Forelimb muscle (tissue), 1 donor: ENCODE data around the gene COG1. TPM values are rescaled to one million over a fixed set of nuclear protein-coding genes. Genes with fewer than 3 reads are reported as not detected.

ENCODE experiments used
- DNase-seq: peaks from one replicate; pipeline ENCODE4 v3.0.0-alpha.2; 2013; ENCODE audit warnings: low read depth
- polyA plus RNA-seq: library from polyadenylated mRNA; unstranded; fragments of 120-200 nt; gene quantifications from one replicate; pipeline ENCODE4 v1.2.1, GENCODE V29; 2013; ENCODE audit not compliant: insufficient read length

Gene COG1
- polyA plus RNA-seq, 1 donor, result 32.9 TPM

DNA sequence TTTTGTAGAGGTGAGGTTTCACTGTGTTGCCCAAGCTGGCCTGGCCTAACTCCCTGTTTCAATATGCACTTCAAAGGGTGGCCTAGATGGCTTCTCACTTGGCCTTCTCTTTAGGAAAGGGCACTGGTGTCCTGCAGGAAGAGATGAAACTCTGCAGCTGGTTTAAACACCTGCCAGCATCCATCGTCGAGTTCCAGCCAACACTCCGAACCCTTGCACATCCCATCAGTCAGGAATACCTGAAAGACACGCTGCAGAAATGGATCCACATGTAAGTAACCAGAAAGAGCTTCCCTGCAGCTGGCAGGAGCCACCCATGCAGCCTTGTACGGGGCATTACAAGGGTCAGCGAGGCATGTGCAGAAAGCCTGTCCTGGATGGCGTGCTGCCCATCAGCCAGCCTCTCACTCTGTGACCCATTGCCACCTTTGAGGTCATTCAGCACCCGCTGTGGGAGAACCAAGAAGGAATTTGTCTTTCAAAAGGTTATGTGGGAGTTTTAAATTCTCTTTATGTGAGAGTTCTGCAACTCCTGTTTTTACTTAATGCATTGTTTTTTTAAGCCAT lies 7.0 kb downstream of the COG1 start:
- DNase-seq, result no peak

DNA sequence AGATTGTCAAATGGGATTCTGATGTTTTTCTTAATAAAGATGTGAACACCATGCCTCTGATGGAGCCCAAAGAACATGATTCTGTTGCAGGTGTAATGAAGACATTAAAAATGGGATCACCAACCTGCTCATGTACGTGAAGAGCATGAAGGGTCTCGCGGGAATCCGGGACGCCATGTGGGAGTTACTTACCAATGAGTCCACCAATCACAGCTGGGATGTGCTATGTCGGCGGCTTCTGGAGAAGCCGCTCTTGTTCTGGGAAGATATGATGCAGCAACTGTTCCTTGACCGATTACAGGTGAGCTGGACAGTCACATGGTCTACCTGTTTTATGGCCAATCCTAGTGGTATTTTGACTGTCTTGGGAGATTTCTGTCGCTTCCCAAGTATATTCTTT lies 7.6 kb downstream of the COG1 start:
- DNase-seq, result no peak

DNA sequence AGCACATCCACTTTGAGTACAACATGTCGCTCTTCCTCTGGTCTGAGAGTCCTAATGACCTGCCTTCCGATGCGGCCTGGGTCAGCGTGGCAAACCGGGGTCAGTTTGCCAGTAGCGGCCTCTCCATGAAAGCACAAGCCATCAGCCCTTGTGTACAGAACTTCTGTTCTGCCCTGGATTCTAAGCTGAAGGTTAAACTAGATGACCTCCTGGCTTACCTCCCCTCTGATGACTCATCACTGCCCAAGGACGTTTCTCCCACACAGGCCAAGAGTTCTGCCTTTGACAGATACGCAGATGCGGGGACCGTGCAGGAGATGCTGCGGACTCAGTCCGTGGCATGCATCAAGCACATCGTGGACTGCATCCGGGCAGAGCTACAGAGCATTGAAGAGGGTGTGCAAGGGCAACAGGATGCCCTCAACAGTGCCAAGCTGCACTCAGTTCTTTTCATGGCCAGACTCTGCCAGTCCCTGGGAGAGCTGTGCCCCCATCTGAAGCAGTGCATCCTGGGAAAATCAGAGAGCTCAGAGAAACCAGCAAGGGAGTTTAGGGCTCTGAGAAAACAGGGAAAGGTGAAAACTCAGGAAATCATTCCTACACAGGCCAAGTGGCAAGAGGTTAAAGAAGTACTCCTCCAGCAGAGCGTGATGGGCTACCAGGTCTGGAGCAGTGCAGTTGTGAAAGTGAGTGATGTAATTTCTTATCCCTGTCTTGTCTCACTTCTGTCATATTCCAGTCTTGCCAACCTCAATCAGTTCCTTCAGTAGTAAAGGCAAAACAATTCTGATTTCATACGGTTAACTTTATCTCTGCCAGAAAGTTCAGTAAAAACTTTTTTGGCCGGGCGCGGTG lies 8.6 kb downstream of the COG1 start:
- DNase-seq, result no peak

DNA sequence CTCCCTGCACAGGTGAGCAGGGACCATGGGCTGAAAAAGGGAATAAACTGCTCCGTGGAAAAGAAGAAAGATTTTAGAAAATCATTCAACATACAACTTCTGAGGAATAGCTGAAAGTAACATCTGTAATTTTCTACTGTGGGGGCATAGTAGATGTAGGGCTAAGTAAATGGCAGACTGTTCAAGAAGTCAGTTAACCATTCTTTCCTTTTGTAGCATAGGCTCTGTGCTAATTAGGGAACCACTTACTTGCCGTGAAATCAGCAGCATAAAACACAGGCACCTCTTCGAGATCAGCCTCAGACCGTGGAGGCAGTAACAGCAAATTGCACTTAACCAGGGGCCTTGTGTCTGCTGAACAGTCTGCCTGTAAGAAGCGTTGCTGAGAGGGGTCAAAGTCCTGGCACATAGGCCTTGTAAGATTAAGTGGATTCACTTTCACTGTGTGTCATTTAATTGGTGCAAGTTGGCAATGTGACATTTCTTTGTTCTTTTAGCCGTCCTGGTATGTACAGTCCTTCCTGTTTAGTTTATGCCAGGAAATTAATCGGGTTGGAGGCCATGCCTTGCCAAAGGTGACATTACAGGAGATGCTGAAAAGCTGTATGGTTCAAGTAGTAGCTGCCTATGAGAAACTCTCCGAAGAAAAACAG lies 10.4 kb downstream of the COG1 start:
- no peak for DNase-seq

DNA sequence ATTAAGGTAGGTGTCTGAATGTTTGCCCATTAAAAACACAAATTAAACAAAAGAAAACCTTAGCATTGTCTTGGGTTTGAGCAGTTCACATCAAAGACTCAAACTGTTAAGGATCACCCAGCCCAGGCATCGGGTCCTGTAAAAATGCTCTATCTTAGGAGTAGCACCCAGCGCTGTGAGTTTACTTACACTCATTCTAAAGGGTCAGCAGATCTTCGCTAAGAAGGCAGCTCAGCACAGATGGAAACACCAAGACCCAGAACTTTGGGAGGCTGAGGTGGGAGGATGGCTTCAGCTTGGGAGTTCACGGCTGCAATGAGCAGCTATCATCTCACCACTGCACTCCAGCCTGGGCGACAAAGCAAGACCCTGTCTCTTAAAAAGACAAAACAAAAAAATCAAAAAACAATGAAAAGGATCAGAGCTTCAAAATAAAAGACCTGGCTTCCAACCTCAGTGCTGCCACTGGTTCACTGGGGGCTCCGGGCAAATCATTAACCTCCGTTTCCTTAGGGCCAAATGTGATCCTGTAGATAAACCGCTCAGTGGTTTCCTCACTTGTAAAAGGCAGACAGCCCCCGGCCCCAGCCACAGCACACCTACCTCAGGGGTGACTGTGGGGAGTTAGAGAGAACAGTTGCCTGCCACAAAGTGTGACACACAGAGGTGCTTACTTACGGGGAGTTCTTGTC lies 11.1 kb downstream of the COG1 start:
- DNase-seq, result no peak

DNA sequence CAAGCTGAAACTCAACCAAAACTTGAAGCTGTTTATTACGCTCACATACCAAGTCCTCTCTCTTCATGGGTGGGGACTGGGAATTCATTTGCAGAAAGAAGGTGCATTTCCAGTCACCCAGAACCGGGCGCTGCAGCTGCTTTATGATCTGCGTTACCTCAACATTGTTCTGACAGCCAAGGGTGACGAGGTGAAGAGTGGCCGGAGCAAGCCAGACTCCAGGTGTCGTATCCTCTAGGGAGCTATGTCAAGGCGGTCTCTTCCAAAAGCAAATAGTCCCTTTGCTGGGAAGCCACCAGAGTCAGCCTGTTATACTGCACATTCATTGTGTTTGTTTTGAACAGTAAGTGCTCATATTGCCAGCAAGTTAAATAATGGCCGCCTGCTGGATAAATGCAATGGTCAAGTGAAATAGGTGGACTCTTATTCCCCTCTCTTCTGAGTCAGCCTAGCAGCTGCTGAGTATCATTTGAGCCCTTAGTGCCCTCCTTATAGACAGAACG lies 12.7 kb downstream of the COG1 start:
- no peak for DNase-seq

DNA sequence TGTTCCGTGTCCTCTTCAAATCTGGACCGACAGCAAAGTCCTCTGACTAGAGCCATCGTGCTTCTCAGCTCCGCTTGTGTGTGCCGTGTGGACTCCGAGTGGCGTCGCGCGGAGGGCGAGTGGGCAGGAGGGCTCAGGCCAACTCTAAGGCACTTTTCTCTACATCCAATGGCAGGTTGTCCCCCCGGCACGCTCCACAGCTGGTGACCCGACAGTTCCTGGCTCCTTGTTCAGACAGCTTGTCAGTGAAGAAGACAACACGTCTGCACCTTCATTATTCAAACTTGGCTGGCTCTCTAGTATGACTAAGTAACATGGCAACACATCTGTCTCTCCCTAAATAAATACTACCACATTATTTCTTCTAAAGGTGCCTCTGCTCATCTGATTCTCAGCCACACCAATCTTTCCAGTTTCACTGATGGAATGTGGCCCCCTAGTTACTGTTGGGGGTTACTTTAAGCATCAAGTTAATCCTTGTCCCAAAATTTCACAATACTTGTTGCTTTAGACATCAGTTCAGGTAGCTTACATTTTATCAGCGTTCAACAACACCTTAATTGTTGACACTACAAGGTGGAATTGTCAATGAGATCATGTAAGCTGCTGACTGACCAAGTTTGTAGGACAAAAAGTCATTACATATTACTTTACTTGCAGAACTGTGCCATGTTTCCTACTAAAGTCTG lies 15.4 kb downstream of the COG1 start:
- no peak for DNase-seq

DNA sequence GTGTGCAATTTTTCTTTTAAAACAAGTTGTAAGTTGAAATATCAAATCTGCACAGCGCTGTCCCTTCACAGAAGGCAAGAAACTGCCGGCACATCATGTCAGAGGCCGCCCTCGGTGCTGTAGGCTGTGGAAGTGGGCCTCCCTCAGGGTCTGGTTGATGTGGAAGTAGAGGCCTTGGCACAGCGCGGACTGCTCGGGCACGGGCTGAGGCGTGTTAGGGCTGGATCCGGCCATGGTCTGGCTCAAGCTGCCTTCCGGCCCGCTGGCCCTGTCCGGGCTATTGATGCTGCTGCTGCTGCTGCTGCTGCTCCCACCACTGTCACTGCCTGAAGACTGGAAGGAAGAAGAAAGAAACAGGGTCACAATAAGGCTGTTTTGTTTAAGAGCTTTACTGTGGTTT lies 16.6 kb downstream of the COG1 start:
- DNase-seq, result no peak

DNA sequence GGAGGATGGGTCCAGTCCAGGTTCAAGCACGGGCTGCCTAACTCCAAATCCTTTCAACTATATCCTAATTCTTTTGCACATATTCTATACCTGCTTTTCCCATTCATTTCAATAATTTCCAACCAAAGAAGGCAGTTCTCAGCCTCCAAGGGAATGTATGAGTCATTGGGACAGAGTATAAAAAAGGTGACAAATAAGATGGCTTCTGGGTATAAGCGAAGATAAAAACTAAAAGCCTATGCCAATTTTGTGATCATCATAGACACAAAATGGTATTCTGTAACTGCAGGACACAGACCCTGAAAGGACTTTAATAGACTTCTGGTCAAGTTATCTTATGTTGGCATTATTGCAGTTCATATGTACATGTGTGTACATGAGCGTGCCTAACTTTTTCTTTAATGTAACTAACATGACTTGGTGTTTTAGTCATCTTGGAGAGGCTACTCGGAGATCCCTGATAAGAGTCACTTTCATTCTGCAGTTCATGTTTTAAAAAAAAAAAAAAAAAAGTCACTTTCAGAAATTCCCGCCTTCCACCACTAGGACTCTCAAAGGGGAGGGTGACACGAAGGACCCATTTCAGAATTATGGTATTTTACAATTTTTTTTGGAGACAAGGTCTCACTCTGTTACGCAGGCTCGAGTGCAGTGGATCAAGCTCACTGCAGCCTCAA lies 17.3 kb downstream of the COG1 start:
- DNase-seq, result no peak

DNA sequence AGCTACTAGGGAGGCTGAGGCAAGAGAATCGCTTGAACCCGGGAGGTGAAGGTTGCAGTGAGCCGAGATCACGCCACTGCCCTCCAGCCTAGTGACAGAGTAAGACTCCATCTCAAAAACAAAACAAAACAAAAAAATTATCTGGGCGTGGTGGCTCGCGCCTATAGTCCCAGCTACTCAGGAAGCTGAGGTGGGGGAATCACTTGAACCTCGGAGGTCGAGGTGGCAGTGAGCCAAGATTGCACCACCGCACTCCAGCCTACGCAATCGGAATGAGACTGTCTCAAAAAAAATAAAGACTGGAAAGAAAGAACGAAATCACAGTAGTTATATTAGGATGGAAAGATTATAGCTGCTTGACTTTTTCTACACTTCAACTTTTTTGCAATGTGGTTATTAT lies 18.9 kb downstream of the COG1 start:
- DNase-seq, result no peak

DNA sequence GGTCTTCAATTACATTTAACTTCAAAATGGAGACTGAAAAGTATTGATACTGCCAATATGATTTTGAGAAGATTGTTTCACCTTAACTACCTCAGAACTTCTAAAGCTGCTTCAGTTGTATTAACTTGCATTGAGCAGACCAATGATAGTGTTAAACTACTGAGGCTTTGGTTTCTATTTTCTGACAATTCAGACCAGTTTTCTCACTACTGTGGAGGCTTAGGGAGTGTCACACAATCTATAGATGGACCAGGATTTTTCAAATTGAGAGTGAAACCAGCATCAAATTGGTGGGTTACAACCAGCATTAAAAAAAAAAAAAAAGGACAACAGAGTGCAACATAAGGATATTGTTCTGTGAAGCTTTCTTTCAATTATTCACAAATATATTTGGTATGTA lies 21.2 kb downstream of the COG1 start:
- DNase-seq, result no peak

DNA sequence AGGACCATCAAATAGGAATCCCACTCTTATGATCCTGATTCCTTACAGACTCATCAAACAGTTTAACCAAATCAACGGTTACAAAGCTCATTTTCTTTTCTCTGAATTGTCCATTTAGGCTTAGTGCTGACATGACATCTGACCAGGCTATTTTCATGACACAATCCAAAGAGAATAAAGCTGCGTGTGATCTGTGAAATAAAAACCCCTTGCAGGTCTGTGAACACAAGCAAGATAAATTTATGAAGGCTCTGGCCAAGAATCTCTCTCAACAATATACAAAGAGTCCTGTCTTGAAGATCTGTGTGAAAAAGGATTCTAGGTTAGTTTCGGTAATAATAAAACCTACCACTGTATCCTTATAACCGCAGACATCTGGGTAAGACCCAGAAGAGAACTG lies 22.0 kb downstream of the COG1 start:
- DNase-seq, result no peak

DNA sequence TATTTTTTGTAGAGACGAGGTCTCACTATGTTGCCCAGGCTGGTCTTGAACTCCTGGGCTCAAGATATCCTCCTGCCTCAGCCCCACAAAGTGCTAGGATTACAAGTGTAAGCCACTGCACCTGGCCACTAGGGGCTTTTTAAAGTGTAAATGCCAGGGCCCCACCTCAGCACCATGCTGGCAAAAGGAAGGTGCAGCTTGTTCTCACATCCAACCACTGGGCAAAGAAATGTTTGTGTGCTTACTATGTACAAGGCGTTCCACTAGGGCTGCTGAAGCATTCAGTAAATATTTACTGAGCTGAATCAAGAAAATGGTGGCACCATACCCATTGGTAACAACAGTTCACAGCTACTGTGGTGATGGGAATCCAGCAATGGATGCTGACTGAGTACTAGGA lies 22.6 kb downstream of the COG1 start:
- DNase-seq, result no peak

DNA sequence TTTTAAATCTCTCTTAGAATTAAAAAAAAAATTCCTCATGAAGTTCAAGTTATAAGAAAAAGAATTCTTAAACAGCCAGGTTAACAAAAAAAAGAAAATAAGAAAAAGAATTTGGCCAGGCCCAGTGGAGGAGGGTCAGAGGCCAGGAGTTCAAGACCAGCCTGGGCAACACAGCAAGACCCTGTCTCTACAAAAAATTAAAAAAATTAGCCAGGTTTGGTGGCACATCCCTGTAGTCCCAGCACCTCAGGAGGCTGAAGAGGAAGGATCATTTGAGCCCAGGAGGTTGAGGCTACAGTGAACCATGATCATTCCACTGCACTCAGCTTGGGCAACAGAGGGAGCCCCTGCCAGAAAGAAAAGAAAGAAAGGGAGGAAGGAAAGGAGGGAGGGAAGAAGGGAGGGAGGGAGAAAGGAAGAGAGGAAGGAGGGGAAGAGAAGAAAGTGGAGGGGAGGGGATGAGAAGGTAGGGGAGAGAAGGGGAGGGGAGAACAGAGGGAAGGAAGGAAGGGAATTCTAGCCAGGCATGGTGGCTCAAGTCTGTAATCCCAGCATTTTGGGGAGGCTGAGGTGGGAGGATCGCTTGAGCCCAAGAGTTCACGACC lies 30.9 kb downstream of the COG1 start:
- DNase-seq, result no peak

DNA sequence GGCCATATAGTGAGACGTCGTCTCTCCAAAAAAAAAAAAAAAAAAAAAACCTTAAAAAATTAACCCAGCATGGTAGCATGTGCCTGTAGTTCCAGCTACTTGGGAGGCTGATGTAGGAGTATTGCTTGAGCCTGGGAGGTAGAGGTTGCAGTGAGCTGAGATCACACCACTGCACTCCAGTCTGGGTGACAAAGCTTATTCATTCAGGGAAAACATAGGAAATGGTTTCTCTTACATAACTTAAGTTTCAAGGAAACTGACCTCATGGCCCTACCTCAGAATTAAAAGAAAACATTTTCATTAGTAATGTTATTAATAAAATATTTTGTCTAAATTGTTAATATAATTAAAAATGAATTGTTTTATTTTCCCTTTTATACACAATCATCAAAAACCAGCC lies 31.4 kb downstream of the COG1 start:
- DNase-seq, result no peak

DNA sequence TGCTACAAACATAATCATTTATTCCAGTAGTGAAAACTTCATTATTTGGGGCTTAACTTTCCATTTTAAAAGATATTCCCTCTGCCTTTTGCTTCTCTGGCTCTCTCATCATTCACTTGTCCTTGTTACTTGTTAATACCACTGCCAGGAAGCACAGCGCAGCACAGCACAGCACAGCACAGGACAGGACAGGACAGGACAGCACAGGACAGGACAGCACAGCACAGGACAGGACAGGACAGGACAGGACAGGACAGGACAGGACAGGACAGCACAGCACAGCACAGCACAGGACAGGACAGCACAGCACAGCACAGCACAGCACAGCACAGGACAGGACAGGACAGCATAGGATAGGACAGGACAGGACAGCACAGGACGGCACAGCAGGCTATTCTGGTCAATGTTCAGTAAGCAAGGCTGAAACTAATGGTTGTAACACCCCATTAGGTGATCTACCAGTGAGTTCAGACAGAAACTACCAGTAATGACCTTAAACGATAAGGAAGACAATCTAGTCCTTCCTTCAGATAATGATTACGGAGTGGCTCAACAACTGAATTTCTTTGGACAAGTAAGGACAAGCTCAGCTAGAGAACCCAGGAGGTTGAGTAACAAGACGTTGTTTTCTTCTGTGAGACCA lies 31.9 kb downstream of the COG1 start:
- DNase-seq, result no peak

DNA sequence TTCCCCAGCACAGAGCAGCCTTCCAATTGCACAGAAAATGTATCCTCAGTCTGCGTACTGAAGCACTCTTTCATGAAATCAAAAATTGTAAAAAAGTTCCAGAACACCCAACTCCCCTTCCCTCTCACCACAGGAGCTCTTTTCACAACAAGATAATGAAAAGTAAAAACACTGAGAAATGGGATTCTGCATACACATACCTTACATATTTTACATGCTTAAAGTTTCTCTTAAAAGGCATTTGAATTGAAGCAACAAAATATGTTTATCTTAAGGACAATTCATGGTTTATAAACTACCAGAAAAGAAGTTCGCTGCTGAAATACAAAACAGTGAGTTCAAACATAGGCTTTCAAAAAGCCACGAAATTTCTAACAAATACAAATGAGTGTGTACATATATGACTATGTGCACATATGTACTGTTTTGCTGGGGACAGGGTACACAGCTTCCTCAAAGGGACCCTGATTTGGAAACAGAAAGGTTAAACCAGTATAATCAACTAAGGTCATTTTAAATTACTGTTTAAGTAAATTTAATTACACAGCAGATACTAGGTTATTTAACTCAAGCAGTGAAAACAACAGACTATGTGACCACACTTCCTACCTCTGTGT lies 33.8 kb downstream of the COG1 start:
- no peak for DNase-seq

DNA sequence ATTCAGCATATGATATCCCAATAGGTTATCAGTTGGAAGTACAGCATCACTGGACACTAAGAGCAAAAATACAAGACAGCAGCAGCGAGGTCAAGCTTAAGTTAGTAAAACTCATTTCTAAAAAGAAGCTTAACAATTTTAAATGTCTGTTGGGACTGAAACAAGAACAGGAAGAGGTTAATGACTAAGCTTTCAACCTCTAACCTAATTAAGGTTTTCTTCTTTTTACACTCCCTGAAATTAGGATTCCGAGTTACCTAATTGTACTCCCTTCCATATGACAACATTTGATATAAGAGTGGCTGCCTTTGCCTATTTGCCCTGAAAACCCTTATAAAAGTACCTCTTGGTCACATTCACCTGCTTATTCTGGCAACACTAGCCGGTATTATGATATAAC lies 34.5 kb downstream of the COG1 start:
- DNase-seq, result no peak

DNA sequence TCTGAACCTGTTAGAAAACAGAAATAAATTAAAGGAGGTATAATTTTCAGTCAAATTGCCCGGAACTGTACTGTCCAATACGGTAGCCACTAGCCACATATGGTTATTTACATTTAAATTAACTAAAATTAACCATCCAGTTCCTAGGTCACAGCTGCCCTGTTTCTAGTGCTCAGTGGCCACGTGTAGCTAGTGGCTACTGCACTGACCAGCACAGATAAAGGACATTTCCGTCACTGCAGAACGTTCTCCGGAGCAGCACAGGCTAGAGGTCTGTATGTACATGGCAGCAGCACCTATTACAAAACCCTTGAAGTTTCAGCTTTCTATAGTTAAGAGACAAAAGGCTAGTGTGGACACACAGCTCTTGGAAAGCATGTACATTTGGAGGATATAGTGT lies 35.1 kb downstream of the COG1 start:
- DNase-seq, result no peak

DNA sequence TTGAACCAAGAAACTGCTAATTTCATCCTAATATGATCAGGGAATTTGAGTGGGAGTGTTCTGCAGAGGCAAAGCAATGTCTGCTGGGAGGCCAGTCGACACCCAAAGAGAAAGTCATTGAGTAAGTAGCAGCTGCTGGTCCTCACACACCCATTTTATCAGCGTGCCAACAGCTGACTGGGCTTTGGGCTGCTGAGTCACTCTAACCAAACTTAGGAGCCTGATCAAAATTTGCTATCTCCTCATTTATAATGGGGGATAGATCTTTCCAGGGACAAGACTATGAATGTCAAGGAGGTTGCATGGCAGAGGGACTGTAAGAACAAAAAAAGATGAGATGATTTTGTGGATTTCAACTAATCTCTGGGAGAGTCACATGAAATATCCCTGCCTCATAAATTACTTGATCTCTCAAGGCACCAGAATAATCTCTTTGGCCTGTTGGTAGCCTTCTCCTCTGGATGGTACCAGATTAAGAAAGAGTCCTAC lies 35.9 kb downstream of the COG1 start:
- no peak for DNase-seq
